A549 (cell line): ENCODE data around the gene RNF44. TPM values are rescaled to one million over a fixed set of nuclear protein-coding genes. Genes with fewer than 3 reads are reported as not detected.
A peak's percentile ranks its signal among the peaks of the same experiment; 100 is the strongest.

Experiments
- ATAC-seq, 2 experiments: fragments of 200-7000 bp in 1 of 2; fragments of >200 bp in 1 of 2; cut with Nextera tagmentation in 1 of 2; cut with Tn5 transposase in 1 of 2; 3 replicates each; pipeline versions ENCODE4 v1.8.0 to v1.9.1; 2018 to 2020; ENCODE audit warnings: mild to moderate bottlenecking in 1 of 2, moderate library complexity in 1 of 2
- CTCF ChIA-PET: fragments of 300-600 bp; sonication (Branson Sonifier 250); formaldehyde crosslinking; extraction: SDS; loops from one replicate; lab custom pipeline; 2021; ENCODE audit warnings: antibody characterized with exemption, inconsistent platforms; lab: Yijun Ruan, JAX
- POLR2A ChIA-PET: fragments of 350-600 bp; formaldehyde crosslinking; extraction: SDS; loops from one replicate; lab custom pipeline; 2021; ENCODE audit warnings: antibody characterized with exemption, inconsistent platforms; lab: Yijun Ruan, JAX
- DNase-seq, 2 experiments: peaks; one replicate each; pipeline versions ENCODE4 v3.0.0 to v3.0.0-alpha.2; 2011 to 2016; ENCODE audit warnings: low read depth in 1 of 2, low spot score in 1 of 2
- FAIRE-seq: peaks from 2 replicates; lab custom pipeline; 2011; peaks lifted over from hg19 to GRCh38; lab: Jason Lieb, UNC
- H3K27ac ChIP-seq, 2 experiments: fragments of >200 bp; sonication (Bioruptor Twin); formaldehyde crosslinking; 3 replicates each; pipeline ENCODE4 v1.5.1; 2016 to 2017
- H3K4me1 ChIP-seq: fragments of >200 bp; sonication (Bioruptor Twin); formaldehyde crosslinking; 3 replicates; pipeline ENCODE4 v1.6.1; 2016
- H3K4me2 ChIP-seq: fragments of >200 bp; sonication (Bioruptor Twin); formaldehyde crosslinking; 3 replicates; pipeline ENCODE4 v1.6.1; 2016
- H3K4me3 ChIP-seq: fragments of >200 bp; sonication (Bioruptor Twin); formaldehyde crosslinking; 3 replicates; pipeline ENCODE4 v1.5.1; 2016
- H3K9me3 ChIP-seq: fragments of >200 bp; sonication (Bioruptor Twin); formaldehyde crosslinking; 3 replicates; pipeline ENCODE4 v1.6.1; 2016
- BHLHE40 ChIP-seq: IDR thresholded peaks from 2 replicates; pipeline ENCODE4 v1.6.1; 2012; ENCODE audit warnings: low read depth, low read length, inconsistent platforms
- CBX8 ChIP-seq: fragments of 200-600 bp; sonication (generic); IDR thresholded peaks from 2 replicates; pipeline ENCODE4 v1.6.1; 2016
- ESRRA ChIP-seq: fragments of 150-350 bp; IDR thresholded peaks from 2 replicates; pipeline ENCODE4 v1.6.1; 2014; ENCODE audit warnings: mild to moderate bottlenecking, low read length, borderline replicate concordance
- FOSB ChIP-seq: fragments of 250-450 bp; sonication (Bioruptor Pico); IDR thresholded peaks from 2 replicates; pipeline ENCODE4 v1.5.0; 2020; ENCODE audit warnings: mild to moderate bottlenecking, moderate library complexity
- FOSL2 ChIP-seq, 2 experiments: fragments of 450-650 bp in 1 of 2; fragments of >200 bp in 1 of 2; sonication (Bioruptor Twin) in 1 of 2; formaldehyde crosslinking; IDR thresholded peaks; 2 replicates each; pipeline versions ENCODE4 v1.5.0 to v1.6.1; 2016 to 2020; ENCODE audit warnings: mild to moderate bottlenecking in 1 of 2, moderate library complexity in 1 of 2
- GATA3 ChIP-seq: IDR thresholded peaks from 2 replicates; pipeline ENCODE4 v1.6.1; 2012; ENCODE audit warnings: borderline replicate concordance
- HOXB5 ChIP-seq: fragments of 250-450 bp; sonication (Bioruptor Pico); IDR thresholded peaks from 2 replicates; pipeline ENCODE4 v1.5.0; 2020; ENCODE audit warnings: mild to moderate bottlenecking, moderate library complexity
- MAFK ChIP-seq: fragments of 450-650 bp; IDR thresholded peaks from 2 replicates; pipeline ENCODE4 v1.6.1; 2014; ENCODE audit not compliant: partially characterized antibody
- MAZ ChIP-seq: fragments of 150-350 bp; IDR thresholded peaks from 2 replicates; pipeline ENCODE4 v1.6.1; 2014; ENCODE audit warnings: antibody characterized with exemption, low read depth, low read length, borderline replicate concordance
- NPAS2 ChIP-seq: fragments of 250-450 bp; sonication (Bioruptor Pico); IDR thresholded peaks from 2 replicates; pipeline ENCODE4 v1.8.0; 2022; ENCODE audit warnings: mild to moderate bottlenecking, moderate library complexity, borderline replicate concordance
- NR3C1 ChIP-seq: fragments of >200 bp; sonication (Bioruptor Twin); formaldehyde crosslinking; IDR thresholded peaks from 3 replicates; pipeline ENCODE4 v1.6.1; 2017
- PHF8 ChIP-seq: fragments of 200-600 bp; sonication (generic); IDR thresholded peaks from 2 replicates; pipeline ENCODE4 v1.6.1; 2016; ENCODE audit warnings: low read depth, mild to moderate bottlenecking, antibody characterized with exemption, moderate library complexity, borderline replicate concordance
- POLR2A ChIP-seq: IDR thresholded peaks from 2 replicates; pipeline ENCODE4 v1.6.1; 2012; ENCODE audit warnings: mild to moderate bottlenecking, low read length
- TP53 ChIP-seq: fragments of 250-450 bp; sonication (Bioruptor Pico); IDR thresholded peaks from 2 replicates; pipeline ENCODE4 v1.5.0; 2021; ENCODE audit warnings: mild to moderate bottlenecking, moderate library complexity
- ZC3H11A ChIP-seq: fragments of 450-650 bp; IDR thresholded peaks from 2 replicates; pipeline ENCODE4 v1.6.1; 2014; ENCODE audit warnings: antibody characterized with exemption, mild to moderate bottlenecking
- ZNF302 ChIP-seq: fragments of 250-450 bp; sonication (Bioruptor Pico); IDR thresholded peaks from 2 replicates; pipeline ENCODE4 v1.9.0; 2021; ENCODE audit warnings: inconsistent platforms, mild to moderate bottlenecking, moderate library complexity
- WGBS: methylation state at CpG from one replicate; pipeline ENCODE4 v1.1.6; 2017; ENCODE audit errors: missing lambda C conversion rate; 5-methylcytosine and 5-hydroxymethylcytosine counted together
- polyA plus RNA-seq, 4 experiments: library from polyadenylated mRNA; depleted of rRNA in 3 of 4; stranded (reverse); fragments of >200 nt; fragmentation: RNase III in 1 of 4; extraction: RNeasy Plus Mini Kit Qiagen cat#74134 plus additional on column Dnase treatment in 1 of 4; gene quantifications; 2 replicates in 3 of 4; 3 replicates in 1 of 4; pipeline ENCODE4 v1.2.3, GENCODE V29; 2011 to 2017
- TF ChIP-seq, protein P1 (sequence below): fragments of 200-600 bp; sonication (generic); IDR thresholded peaks from 2 replicates; pipeline ENCODE4 v1.6.1; 2016; ENCODE audit warnings: antibody characterized with exemption, mild to moderate bottlenecking, moderate library complexity
- TF ChIP-seq, protein P2 (sequence below): fragments of 250-450 bp; sonication (Bioruptor Pico); IDR thresholded peaks from 2 replicates; pipeline ENCODE4 v1.5.0; 2020; ENCODE audit warnings: low read depth, mild to moderate bottlenecking, moderate library complexity
- TF ChIP-seq, protein P3 (sequence below): fragments of >200 bp; sonication (Bioruptor Twin); formaldehyde crosslinking; IDR thresholded peaks from 2 replicates; pipeline ENCODE4 v1.6.1; 2016
- TF ChIP-seq, protein P4 (sequence below): IDR thresholded peaks from 2 replicates; pipeline ENCODE4 v1.6.1; 2012

Gene RNF44
- polyA plus RNA-seq, 2 of the 4 experiments (the other 2 are of a cell fraction) = 9.2 to 32.7 TPM

DNA sequence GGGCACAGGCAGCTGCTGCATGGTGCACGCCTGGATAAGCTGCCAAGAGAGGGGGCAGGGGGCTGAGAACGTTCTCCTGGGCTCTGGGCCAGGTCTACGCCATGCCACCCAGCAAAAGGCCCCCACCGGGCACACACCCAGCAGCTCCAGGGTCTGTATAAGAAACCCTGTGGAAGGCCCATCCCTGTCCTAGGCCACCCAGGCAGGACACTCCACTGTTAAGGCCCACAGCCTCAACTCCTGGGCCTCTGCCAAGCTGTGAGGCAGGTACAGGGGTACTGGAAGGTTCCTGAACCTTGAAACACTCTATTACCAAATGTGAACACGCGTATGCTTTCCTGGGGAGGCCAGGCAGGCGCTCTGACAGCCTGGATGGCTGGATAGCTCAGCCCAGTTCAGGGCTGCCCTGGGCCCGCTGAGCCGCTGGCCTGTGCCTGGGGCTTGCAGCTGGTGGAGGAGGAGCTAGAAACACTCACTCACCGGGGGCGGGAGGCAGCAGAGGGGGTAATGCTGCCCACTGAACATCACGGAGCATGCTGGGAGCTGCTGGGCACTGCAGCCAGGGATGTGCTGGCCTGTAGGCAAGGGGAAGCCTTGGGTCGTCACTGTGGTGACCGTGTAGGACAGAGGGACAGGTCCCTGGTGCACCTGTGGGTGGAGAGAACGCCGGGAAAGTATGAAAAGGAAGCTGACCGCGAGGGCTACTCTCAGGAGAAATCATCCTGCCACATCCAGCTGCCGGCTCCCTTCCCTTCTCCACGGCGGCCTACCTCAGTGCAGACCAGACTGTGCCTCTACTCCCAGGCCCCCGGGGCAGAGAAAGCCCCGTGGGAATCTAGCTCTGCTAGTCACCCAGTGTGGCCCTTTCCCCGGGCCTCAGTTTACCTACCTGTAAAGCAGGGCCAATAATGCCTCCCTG is 6.0 kb downstream of the RNF44 start:
- Histone ChIP-seq H3K4me3 (no peak overlapping the region), H3K4me1 (peaks cover 40% of the 10 kb centered on the region), H3K9me3 (no peaks in the 10 kb centered on the region), H3K4me2 (no peak overlapping the region), H3K27ac (peak overlapping the region in 1 of 2 experiments; percentile 40; a peak in 2 of 6 replicates)
- CTCF ChIA-PET = interaction anchor here (0.8 to 2.2 kb wide), 6 partner anchors 11 to 116 kb away, joined by 3 to 9 read pairs (median 4); partner anchors contain the start of genes CLTB, FAF2 and TSPAN17
- TF ChIP-seq TP53 (CRISPR knock-in tag) = no peak
- no peak for TF ChIP-seq ZNF302 (CRISPR knock-in tag)
- TF ChIP-seq, protein P1, sequence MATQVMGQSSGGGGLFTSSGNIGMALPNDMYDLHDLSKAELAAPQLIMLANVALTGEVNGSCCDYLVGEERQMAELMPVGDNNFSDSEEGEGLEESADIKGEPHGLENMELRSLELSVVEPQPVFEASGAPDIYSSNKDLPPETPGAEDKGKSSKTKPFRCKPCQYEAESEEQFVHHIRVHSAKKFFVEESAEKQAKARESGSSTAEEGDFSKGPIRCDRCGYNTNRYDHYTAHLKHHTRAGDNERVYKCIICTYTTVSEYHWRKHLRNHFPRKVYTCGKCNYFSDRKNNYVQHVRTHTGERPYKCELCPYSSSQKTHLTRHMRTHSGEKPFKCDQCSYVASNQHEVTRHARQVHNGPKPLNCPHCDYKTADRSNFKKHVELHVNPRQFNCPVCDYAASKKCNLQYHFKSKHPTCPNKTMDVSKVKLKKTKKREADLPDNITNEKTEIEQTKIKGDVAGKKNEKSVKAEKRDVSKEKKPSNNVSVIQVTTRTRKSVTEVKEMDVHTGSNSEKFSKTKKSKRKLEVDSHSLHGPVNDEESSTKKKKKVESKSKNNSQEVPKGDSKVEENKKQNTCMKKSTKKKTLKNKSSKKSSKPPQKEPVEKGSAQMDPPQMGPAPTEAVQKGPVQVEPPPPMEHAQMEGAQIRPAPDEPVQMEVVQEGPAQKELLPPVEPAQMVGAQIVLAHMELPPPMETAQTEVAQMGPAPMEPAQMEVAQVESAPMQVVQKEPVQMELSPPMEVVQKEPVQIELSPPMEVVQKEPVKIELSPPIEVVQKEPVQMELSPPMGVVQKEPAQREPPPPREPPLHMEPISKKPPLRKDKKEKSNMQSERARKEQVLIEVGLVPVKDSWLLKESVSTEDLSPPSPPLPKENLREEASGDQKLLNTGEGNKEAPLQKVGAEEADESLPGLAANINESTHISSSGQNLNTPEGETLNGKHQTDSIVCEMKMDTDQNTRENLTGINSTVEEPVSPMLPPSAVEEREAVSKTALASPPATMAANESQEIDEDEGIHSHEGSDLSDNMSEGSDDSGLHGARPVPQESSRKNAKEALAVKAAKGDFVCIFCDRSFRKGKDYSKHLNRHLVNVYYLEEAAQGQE = no peak
- TF ChIP-seq, protein P2, sequence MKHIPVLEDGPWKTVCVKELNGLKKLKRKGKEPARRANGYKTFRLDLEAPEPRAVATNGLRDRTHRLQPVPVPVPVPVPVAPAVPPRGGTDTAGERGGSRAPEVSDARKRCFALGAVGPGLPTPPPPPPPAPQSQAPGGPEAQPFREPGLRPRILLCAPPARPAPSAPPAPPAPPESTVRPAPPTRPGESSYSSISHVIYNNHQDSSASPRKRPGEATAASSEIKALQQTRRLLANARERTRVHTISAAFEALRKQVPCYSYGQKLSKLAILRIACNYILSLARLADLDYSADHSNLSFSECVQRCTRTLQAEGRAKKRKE (CRISPR knock-in tag) = no peak
- TF ChIP-seq MAZ = no peak
- no peak for TF ChIP-seq HOXB5 (CRISPR knock-in tag)
- no peak for TF ChIP-seq PHF8
- no peak for TF ChIP-seq NPAS2 (CRISPR knock-in tag)
- TF ChIP-seq NR3C1 = no peak
- no peak for TF ChIP-seq POLR2A
- TF ChIP-seq, protein P3, sequence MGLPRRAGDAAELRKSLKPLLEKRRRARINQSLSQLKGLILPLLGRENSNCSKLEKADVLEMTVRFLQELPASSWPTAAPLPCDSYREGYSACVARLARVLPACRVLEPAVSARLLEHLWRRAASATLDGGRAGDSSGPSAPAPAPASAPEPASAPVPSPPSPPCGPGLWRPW = no peak
- TF ChIP-seq FOSB (CRISPR knock-in tag) = no peak
- TF ChIP-seq GATA3 = no peak
- no peak for TF ChIP-seq CBX8
- no peak for TF ChIP-seq FOSL2 (IDR thresholded peaks at IDR 0.05)
- no peak for TF ChIP-seq FOSL2 (CRISPR knock-in tag; IDR thresholded peaks at IDR 0.05)
- no peak for TF ChIP-seq MAFK
- TF ChIP-seq, protein P4, sequence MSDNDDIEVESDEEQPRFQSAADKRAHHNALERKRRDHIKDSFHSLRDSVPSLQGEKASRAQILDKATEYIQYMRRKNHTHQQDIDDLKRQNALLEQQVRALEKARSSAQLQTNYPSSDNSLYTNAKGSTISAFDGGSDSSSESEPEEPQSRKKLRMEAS = no peak
- TF ChIP-seq BHLHE40 = no peak
- WGBS = 78% methylated on average over 19 of the region's 24 CpGs
- FAIRE-seq (no peak), DNase-seq (no peak), ATAC-seq (peak in 1 of 2 experiments; percentile 15; a peak in 3 of 6 replicates)
- POLR2A ChIA-PET = no interaction called here

DNA sequence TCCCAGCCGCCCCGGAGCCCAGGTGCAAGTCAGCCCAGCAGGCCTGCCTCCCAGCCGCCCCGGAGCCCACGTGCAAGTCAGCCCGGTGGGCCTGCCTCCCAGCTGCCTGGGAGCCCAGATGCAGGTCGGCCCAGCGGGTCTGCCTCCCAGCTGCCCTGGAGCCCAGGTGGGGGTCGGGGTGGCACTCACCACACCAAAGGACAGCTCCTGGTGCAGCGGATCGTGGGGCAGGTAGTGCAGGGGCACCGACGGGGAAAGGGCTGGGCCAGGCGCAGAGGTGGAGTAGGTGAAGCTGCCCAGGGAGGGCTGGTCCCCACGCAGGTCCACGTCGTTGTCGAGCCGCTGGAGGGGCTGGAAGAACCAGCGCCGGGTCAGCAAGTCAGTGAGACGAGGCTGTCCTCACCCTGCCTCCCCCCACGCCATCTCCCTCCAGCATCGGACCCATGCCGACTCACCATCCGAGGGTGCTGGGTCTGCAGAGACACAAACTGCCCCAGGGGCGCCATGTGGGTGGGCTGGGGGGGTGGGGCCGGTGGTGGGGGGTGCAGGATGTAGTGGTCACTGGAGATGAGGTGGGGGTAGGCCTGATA is 6.7 kb downstream of the RNF44 start:
- H3K4me1 ChIP-seq = peaks cover 39% of the 10 kb centered on the region
- no peak overlapping the region for H3K4me2 ChIP-seq
- peak overlapping the region in 1 of 2 experiments; percentile 40; a peak in 2 of 6 replicates for H3K27ac ChIP-seq
- ChIA-PET CTCF (interaction anchor here (0.8 to 2.2 kb wide), 6 partner anchors 10 to 114 kb away, joined by 3 to 9 read pairs (median 4); partner anchors contain the start of genes CLTB and FAF2), POLR2A (no interaction called here)
- no peak for FAIRE-seq
- TF ChIP-seq ZC3H11A (no peak), ESRRA (no peak)
- WGBS = 90% methylated on average over 20 of the region's 28 CpGs
- H3K9me3 ChIP-seq = no peaks in the 10 kb centered on the region
- ATAC-seq = no peak
- no peak overlapping the region for H3K4me3 ChIP-seq
- no peak for DNase-seq
